HG03457 (cell line): ENCODE measurements around the gene PHF20.
"Not testable (repeated sequence)": the region's sequence is repeated elsewhere in the genome, so short reads cannot be mapped to it uniquely, and the experiment has no call there.

Source experiments
- ATAC-seq: cut with Tn5 transposase; IDR thresholded peaks from one replicate; pipeline ENCODE4 v1.9.1; 2021; ENCODE audit warnings: moderate number of reproducible peaks; ENCODE audit not compliant: unreplicated experiment

Gene PHF20

DNA sequence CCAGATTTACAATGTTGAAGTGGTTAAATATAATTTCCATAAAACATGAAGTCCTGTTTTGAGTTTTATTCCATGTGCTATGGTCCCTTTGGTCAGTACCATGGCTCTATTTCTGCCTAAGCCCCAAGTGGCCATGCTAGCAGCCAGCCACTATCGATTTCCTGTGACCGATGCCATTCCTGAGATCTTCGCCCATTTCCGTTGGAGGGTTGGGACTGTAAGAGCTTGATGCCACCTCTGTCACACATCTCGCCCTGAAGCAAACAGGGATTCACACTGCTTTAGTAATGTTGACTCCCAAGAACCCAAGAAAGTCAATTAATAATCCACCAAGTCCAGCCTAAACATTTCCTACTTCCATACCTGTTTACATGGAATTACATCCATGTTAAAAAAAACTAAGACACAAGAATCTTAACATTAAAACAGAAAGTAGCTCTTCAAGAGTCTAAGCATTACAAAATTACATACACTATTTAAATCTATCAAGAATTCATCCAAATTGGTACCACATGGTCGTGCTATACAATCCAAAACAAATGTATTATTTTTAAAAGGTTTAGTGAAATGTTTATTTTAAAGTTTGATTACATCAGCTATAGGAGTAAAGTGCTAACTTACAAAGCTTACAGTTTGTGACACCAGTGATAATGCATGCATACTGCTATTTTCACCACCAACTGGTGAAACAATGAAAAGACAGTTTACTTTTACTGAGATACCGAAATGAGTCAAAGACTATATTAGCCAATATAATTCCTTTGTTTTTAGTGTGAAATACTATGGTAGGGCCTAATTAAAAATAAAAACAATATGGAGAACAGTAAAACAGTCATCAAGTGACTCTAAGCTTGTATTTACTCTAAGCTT, 32.3 kb upstream of the PHF20 start:
- no peak for ATAC-seq

DNA sequence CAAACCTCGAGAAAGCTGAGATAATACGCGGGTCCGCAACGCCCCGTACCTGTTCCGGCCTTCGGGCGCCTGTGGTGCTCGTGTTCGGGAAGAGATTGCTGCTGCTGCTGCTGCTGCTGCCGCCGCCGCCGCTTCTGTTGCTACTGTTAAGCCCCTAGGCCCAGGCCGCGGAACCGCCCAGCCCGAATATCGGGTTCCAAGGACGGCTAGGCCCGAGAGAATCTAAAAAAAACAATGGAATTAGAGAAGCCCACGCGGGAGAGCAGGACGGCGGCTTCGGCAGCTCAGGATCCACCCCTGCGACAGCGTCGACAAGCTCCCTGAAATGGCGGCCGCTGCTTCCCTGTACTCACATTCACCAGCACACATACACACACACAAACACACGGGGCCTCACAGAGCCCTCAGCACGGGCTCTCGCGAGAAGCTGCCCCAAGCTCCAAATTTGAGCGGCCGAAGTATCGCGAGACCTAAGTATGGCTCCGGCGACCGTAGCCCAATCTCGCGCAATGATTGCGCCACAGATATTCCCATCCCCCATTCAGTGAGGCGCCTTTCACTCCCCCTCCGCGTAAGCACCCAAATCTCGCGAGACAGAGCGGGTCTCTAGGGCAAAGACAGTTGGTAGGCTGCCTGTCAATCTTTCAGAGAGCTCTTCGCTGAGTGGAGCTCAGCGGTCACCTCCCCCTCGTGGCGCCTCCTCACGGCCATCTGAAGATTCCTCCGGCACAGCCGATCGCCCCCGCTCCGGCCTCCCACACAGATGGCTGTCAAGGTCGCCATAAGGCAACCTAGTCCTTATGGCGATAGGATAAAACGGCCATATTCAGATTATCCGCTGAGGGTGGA, 29.7 kb upstream of the PHF20 start, which contains the start of gene RBM39:
Gene RBM39, minus strand, starts transcription at position 369 of the 849 bp plus-strand sequence. CDS start 1,386 bp downstream, outside the sequence.
- ATAC-seq: peak; percentile 84

DNA sequence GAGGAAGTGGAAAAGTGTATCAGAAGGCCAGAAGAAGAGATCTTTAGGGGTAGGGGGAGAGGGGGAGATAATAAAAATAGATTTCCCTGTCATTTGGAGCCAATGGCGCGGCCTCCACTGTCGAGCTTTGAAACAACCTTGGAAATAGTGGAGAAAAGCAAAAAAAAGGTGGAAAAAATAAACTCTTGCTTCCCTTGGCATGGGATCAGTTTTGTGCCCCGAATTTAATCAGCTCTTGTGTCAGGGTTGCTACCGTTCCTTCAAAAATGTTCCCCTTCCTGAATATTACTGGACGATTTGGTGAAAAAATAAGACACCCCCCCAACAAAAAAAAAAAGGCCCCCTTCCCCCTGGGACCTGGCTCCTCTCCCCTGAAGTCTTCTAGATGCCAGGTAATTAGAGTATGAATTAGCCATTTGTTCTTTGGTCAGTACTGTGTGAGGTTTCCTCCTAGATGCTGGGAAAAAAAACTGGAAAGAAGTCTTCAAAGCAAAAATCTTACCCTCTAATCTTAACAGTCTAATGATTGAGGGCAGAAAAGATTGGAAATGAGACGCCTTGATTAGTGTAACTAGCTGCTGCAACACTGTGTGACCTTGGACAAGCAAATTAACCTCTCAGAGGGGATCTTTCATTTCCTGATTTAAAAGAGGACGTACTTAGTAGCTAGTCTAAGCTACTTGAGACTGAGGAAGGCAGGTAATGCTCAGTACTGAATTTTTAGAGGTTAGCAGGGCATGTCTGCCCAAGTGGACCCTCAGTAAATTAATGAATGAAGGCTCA, 28.9 kb upstream of the PHF20 start:
- ATAC-seq: no peak

DNA sequence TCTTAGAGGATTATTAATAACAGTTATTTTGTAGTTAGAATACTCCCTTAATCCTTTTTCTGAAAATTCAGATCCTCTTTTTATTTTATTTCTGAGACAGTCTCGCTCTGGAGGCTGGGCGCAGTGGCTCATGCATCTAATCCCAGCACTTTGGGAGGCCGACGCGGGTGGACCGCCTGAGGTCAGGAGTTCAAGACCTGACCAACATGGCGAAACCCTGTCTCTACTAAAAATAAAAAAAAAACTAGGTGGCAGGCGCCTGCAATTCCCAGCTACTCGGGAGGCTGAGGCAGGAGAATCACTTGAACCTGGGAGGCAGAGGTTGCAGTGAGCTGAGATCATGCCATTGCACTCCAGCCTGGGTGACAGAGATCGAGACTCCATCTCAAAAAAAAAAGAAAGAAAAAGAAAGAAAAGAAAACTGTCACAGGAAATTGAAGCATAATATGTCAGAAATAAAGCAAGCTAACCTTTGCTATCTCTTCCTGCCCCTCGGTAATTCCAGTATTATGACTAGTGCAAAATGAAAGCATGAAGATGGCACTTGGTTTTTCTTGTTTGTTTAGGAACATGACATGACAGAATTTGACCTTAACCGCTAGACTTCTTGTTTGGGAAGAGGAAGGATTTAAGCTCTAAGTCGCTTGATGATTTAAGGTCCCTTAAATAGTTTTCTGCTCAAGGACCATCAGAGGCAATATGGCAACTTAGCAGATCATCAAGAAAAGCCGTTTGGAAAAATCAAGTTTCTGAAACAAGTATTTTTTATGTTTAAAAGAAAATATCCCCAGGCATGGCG, 27.9 kb upstream of the PHF20 start:
- no peak for ATAC-seq

DNA sequence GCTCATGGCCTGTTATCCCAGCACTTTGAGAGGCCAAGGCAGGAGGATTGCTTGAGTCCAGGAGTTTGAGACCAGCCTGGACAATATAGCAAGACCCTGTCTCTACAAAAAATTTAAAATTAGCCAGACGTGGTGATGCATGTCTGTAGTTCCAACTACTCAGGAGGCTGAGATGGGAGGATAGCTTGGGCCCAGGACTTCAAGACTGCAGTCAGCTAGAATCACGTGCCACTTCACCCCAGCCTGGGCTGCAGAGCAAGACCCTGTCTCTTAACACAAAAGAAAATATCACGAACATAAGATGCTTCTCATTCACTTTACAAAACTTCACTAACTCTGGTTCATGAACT, 27.3 kb upstream of the PHF20 start:
- ATAC-seq: not testable (repeated sequence)

DNA sequence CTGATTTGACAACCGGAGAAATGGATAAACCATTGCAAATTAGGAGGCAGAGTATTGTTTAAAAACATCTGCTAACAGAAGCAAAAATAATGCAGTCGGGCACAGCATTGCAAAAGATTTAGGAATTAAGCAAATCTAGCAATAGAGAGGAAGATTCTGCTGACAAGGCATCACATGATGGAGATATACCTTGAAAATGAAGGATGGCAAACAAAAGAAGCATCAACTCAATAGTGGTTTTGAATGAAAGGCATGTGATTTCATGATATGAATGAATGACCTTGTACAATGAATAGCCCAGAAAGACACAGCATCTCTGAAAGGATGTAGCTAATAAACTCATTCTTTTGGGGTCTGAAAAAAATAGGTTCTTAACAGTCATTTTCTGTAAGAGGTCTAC, 21.2 kb upstream of the PHF20 start:
- no peak for ATAC-seq

DNA sequence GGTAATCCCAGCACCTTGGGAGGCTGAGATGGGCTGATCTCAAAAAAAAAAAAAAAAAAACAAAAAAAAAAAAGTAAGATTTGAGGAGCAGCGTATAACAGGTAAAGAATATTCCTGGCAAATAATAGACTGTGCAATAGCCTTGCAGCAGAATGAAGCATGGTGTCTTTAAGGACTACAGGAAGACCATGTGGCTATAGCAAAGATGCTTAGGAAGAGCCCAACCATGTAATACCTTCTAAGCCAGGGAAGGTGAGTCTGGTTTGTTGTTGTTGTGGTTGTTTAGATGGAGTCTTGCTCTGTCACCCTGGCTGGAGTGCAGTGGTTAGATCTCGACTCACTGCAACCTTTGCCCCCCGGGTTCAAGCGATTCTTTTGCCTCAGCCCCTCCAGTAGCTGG, 15.4 kb upstream of the PHF20 start:
- no peak for ATAC-seq

DNA sequence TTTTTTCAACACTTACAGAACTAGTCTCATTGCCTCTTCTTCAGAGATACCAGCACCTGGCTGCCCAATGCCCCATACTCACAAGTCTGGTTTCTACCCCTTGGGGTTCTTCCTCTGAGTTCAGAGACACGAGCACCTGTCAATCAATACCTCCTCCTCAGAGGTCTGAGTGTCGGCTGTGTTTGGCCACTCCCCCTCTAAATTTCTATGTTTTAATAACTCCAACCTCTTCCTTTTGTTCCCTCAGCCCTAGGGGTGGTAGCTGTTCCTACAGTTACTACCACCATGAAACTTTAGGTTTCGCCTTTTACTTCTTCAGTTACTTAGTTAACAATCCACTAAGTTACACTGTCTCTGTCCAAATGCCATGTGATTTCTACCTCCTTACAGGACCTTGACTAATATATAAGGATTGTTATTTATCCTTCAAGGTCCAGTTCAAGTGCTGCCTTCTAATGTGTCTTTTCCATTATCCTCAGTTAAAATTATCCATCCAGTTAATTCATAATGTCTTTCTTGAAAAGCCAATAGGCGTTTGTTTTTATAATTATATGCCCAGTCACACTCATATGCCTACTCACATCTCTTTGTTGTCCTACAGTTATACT, 14.6 kb upstream of the PHF20 start:
- no peak for ATAC-seq

DNA sequence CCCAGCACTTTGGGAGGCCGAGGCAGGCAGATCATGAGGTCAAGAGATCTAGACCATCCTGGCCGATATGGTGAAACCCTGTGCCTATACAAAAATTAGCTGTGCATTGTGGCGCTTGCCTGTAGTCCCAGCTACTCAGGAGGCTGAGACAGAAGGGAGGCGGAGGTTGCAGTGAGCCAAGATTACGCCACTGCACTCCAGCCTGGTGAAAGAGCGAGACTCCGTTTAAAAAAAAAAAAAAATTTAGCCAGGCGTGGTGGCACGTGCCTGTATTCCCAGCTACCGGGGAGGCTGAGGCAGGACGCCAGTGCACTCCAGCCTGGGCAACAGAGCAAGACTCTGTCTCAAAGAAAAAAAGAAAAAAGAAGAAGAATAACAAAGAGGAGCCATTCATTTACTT, 10.3 kb upstream of the PHF20 start:
- not testable (repeated sequence) for ATAC-seq

DNA sequence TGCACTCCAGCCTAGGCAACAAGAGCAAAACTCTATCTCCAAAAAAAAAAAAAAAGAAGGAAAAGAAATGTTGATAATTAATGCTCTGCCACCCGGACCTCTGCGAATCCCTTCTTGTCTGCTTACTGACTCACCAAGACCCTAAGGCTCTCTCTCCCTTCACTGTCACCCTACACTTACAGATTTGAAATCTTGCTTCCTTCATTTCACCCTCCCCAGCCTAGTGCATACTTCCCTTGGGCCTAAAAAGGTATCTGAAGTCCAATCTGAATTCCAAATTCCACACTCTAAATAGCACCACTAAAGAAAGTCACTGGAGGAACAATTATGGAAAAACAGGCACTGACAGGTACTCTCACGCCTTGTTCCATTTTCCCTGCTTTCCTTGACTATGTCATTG, 9.4 kb upstream of the PHF20 start:
- ATAC-seq: no peak

DNA sequence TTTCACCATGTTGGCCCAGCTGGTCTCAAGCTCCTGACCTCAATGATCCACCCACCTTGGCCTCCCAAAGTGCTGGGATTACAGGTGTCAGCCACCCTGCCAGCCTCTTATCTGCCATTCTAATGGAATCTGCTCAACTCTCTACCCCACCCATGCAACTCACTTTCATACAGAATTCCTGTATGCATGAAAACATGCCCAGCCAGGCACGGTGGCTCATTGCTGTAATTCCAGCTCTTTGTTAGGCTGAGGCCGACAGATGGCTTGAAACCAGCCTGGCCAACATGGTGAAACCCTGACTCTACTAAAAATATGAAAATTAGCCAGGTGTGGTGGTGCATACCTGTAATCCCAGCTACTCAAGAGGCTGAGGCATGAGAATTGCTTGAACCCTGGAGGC, 6.9 kb upstream of the PHF20 start:
- ATAC-seq: not testable (repeated sequence)

DNA sequence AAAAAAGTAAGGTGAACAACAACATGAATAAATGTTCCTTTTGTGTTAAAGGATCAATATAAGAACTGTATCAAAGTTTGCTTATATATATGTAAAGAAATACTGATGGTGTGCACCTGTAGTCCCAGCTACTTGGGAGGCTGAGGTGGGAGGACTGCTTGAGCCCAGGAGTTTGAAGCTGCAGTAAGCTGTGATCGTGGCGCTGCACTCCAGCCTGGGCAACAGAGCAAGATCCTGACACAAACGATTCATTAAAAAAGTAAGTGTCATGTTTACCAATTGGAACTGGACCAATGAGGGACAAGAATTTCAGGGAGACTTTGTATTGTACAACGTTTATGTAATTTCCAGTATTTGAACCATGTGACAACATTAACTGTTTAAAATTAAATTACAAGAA, 5.0 kb upstream of the PHF20 start:
- no peak for ATAC-seq

DNA sequence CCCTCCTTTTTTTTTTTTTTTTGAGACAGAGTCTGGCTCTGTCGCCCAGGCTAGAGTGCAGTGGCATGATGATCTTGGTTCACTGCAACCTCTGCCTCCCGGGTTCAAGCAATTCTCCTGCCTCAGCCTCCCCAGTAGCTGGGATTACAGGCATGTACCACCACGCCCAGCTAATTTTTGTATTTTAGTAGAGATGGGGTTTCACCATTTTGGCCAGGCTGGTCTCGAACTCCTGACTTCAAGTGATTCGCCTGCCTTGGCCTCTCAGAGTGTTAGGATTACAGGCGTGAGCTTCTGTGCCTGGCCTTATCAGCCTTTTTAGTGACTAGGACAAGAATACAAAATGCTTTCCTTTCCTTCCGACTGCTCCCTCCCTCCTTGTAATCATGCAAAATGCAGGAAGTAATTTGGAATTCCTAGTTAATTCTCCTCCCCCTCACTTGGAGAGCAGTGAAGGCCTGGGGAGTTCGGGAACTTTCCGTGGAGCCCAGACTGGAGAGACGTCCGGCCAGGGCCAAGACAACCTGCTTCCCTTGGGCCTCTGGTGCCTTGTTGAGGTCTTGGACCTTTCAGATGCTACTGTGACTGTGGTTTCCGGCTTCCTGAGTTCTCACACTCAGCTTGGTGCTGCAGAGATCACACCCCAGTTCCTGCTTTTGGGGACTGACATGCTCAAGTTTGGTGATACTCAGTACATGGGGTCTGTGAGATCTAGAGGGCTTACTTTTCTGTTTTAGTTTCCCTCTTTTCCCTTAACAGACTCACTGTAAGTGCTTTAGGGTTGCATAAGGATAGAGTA, 3.9 kb upstream of the PHF20 start:
- ATAC-seq: no peak

DNA sequence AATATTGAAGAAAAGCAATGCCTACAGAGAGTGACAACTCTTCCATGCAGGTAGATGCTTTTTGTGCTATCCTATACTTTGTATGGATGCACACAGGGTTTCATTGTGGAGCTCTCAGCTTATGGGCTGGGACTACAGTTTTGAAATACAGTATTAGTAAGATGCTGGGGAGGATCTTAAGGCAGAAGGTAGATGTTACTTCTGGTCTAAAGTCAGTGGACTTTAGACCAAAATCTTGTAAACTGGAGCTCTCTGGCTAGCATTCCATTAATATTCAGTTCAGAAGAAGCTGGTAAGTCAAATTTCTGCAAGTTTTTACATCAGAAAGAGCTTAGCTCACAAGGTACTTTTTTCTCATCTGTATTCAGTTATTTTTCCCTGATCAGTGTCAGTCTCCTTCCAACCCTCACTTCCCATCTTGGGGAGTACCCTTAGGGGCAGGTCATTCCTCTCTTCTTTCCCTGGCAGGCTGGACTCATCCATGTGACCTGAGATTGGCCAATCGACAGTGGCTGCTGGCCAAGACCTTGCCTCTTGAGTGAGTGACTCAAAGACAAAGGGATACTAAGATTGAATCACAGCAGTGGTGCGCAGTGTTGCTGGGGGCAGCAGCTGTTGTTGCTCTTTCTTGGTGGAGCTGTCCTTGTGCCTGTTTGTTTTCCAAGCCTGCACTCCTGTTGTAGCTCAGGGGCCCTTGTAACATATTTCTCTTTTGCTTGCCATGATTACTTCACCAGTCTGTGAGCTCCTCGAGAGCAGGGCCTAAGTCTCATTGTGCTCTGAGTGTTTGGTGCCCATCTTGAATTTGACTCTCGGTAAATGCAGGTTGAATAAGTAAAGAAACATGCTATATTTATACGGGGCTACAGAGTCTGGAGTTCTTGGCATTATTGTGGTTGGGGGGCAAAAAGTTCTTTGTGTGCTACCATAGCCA, 2.8 kb upstream of the PHF20 start:
- ATAC-seq: no peak

DNA sequence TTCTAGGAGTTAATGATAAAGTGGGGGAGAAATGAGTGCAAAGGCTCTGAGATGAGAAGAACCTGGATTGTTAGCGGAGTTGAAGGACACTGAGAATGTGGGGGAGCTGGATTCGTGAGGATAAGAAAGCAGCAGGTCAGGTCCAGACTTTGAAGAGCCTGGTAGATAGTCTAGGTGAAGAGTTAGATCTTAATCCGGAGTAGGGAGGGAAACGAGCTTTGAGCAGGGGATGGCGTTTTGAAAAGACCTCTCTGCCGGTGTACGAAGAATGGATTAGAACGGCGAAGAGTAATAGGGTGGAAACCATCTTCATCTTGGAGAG, 487 bp upstream of the PHF20 start:
- ATAC-seq: no peak

DNA sequence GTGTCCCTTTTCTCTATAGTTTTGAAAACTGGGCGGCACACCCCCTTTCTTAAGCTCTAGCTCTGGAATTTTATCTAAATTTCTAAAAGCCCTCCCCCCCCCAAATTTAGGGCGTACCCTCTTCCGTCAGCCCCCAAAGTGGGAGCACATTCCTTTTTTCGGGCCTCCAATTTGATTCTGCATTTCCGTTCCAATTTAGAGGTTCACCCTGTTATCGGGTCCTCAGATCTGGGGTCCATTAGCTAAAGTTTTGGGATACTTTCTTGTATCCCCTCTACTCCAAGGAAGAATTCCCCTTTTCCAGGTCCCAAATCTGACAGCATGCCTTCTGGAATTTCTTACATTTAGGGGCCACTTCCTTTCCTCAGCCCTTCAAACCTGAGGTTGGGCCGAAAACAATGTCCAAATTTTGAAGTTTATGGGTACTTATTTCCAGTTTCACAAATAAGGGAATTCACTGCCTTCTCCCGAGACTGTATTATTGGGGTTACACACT, 796 bp downstream of the PHF20 start:
- no peak for ATAC-seq

DNA sequence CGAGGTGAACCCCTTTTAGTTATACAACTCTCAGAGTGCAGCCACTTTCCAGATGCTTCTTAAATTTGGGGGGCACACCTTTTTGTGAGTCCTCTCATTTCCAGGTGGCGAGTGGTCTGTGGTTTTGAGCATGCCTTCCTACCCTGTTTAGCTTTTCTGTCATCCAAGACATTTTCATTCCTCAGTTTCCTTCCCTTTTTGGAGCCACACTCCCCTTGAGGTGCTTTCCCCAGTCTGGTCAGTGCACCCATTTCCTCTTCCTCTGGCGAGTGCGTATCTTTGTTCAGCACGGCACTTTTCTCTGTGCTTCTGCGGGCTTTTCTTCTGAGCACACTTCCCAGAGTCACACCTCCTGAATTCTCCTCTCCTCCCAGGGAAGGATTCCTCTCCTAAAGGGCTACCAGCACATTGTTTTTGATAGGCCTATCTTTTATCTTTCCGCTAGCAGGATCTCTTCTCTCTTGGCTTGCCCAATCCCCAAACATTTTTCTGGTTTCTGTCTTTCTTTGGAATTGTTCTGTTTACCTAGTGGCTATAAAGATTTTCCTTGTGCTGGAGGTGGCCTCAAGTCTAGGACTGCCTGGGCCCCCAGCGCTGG, 1.4 kb downstream of the PHF20 start:
- ATAC-seq: no peak

DNA sequence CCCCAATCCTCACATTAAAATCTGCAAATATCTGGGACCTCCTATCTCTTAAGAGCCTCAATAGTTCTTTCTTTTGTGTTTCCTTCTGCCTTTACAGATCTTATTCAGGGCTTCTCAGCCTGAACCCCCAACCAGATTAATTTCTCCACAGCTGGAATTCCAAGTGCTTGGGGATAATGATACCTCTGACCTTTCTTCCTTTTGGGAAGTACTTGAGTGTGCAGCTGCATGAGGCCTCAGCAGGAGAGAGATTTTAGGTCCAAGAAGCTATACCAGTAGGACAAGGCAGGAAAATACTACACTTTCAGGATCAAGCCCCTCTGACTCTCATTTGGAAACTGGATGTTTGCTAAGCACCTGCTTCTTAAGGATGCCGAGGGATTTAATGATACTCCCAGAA, 2.6 kb downstream of the PHF20 start:
- ATAC-seq: no peak
